ENCODE data around the gene ACOT13.
"Not testable (repeated sequence)": the region's sequence is repeated elsewhere in the genome, so short reads cannot be mapped to it uniquely, and the experiment has no call there.

The ACOT13 gene

DNA sequence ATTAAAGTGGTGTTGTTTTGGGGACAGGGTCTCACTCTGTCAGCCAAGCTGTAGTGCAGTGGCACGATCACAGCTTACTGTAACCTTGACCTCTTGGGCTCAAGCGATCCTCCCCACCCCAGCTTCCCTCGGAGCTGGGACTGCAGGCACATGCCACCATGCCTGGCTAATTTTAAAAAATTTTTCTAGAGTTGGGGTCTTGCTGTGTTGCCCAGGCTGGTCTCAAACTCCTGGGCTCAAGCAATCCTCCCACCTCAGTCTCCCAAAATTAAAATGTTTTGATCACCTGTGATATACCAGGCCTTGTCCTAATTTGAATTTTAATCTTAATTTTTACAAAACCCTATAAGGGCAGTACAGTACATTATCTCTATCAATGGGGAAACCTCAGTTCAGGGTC is 25.5 kb downstream of the ACOT13 start:
- DNase-seq (ENCODE audit: low read depth): no peak

DNA sequence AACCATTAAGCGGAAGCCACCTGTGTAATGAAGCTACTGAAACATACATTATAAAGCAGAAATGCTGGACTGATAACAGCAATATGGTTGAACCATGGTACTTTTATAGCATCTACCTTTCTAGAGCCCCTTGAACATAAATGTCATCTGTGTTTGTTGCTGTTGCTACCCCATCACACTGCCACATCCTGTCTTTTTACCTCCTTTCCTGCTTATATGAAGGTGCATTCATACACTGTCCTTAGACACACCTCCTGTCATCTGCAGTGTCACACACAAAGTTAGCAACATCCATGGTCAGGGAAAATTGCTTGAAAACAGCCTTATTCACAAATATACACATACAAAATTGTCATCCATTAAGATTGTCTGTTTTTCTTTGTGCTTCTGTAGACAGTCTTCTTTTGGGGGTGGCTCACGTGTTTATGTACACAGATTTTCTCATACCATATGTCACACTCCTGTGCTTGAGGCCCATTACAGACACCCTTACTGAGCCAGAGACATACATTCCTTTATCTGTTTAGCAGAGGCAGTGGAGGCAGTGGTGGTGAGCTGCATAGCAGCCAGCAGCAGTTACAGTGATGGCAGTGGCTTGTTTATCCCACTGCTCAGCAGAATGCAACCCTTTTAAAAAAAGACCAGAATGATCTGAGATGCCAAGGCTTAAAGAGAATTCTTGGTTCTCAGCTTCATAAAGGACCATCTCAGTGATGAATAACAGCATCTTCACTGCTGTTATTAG is 26.1 kb downstream of the ACOT13 start:
- DNase-seq (ENCODE audit: low read depth): no peak

- no peak for DNase-seq (ENCODE audit: low read depth)
Observed at GRCh38 chr6:24694198-24694597, 27.3 kb downstream of the ACOT13 start.

DNA sequence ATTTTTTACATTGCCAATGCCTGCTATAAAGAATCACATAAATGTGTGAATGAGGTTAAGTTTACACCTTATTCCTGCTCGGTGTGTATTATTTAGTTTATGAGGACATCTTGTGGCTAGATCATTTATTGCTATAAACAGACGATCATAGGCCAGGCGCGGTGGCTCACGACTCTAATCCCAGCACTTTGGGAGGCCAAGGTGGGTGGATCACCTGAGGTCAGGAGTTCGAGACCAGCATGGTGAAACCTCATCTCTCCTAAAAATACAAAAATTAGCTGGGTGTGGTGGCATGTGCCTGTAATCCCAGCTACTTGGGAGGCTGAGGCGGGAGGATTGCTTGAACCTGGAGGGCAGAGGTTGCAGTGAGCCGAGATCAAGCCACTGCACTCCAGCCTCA is 28.8 kb downstream of the ACOT13 start:
- DNase-seq (ENCODE audit: low read depth): not testable (repeated sequence)

GRCh38 chr6:24696097-24696496 is 29.2 kb downstream of the ACOT13 start:
- no peak for DNase-seq (ENCODE audit: low read depth)

- DNase-seq (ENCODE audit: low read depth): no peak
Observed at GRCh38 chr6:24699521-24700359, 32.9 kb downstream of the ACOT13 start.

- no peak for DNase-seq (ENCODE audit: low read depth)
Observed at GRCh38 chr6:24702720-24703282, 35.9 kb downstream of the ACOT13 start.

DNA sequence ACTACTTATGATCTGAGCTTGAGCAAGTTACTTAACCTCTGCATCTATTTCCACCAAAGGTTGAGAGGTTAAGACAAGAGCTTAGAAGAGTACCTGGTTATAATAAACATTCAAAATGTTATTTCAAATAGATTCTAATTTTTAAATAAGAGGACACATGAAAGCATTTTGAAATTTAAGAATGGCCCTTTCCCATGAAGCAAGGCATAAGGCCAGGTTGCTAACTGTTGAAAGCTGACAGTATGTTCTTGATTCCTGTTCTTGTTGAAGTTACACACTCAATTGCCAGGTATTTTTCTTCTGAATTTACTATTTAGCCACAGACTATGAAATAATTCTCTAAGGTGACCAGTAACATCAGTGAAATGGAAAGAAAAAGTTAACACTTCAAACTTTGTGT is 37.6 kb downstream of the ACOT13 start:
- no peak for DNase-seq (ENCODE audit: low read depth)

GRCh38 chr6:24708612-24709011 is 41.7 kb downstream of the ACOT13 start:
- DNase-seq (ENCODE audit: low read depth): no peak

DNA sequence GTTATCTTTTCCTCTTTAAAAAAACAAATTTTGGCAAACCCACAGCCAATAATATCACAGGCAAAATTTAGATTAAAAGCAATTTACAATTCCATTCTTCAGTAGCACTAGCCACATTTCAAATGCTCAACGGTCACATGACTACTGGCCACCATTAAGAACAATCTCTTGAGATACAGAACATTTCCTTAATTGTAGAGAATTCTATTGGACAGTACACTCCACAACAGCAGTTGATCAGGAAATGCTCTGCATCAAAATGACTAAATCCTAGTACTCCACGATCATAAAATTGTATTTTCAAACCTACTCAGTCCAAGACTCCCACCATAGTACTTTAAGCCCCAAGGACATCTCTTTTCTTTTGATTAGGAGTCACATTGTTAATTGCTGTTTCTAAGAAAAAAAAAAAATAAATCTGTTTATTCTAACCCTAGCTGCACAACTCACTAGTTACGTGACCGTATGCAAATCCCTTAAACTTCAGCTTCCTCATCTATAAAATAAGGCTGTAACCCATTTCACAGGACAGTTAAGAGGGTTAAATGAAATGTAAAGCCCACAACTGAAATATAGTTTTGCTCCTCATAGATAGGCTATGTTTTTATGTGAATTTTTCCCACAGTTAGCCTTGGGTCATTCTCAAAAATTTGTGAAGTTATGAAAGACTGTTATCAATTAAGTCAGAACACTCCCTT is 42.3 kb downstream of the ACOT13 start:
- DNase-seq (ENCODE audit: low read depth): no peak

- no peak for DNase-seq (ENCODE audit: low read depth)
Observed at GRCh38 chr6:24710519-24711303, 43.8 kb downstream of the ACOT13 start.

- not testable (repeated sequence) for DNase-seq (ENCODE audit: low read depth)
Observed at GRCh38 chr6:24716602-24717148, 49.8 kb downstream of the ACOT13 start.

- no peak for DNase-seq (ENCODE audit: low read depth)
Observed at GRCh38 chr6:24718449-24719124, 51.7 kb downstream of the ACOT13 start.

GRCh38 chr6:24719125-24719971 is 52.5 kb downstream of the ACOT13 start, which contains the start of gene C6orf62:
C6orf62 (minus strand) TSS chr6:24719154; CDS start chr6:24718668, 486 bp downstream.
- DNase-seq (ENCODE audit: low read depth): peak; percentile 47

- peak; percentile 77 for DNase-seq (ENCODE audit: low read depth)
Observed at GRCh38 chr6:24720131-24720603, 53.3 kb downstream of the ACOT13 start.

DNA sequence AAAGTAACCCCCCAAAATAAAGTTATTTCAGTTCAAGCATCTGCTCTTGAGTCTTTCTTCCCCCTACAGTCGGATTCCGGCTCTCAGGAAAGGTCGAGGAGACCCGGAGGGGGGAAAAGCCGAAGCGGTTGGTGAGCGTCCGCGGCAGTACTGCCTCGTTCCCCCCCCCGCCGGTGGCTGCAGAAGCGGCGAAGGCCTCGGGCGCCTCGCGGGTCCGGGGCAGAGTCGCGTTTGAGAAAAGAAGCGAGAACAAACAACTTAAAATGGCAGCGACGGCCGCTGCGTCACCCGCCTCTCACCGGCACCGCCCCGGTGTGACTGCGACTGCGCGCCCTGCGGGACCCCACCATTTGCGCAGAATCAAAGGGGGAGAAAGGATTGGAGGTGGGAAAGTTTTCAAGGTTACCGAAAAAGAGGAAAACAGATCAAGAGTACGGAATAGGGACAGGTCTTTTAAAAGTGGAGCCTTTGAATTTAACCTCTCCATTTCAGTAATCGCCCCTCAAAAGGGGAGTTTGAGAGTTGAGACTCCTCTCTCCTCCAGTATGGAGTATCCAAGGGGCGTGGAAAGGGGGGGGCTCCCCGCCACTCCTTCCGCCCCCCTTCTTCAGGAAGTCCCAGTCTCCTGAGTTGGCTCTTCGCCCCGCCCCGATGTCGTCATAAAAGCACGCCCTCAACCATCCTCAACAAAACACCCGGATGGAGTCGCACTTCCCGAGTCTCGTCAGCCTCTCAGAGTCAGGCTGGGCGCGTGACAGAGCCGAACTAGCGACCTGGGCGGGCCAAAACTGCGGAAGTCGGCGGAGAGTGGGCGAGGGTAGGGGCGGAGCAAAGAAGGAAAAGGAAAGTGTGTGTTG is 54.0 kb downstream of the ACOT13 start:
- DNase-seq (ENCODE audit: low read depth): peak; percentile 99

- no peak for DNase-seq (ENCODE audit: low read depth)
Observed at GRCh38 chr6:24721461-24722215, 54.8 kb downstream of the ACOT13 start.

DNA sequence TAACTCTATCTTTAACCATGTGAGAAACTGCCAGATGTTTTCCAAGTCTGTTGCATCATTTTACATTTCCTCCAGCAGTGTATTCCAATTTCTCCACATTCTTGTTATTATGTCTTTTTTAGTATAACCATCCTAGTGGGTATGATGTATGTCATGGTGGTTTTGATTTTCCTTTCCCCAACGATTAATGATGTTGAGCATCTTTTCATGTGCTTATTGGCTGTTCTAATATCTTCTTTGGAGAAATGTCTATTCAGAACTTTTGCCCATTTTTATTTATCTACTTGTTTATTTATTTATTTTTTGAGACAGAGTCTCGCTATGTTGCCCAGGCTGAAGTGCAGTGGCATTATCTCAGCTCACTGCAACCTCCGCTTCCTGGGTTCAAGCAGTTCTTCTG is 56.4 kb downstream of the ACOT13 start:
- no peak for DNase-seq (ENCODE audit: low read depth)

All from activated T-helper 9 cell treated with anti-CD3 and anti-CD28 coated beads, Interleukin-2, amount 50 U/mL, for 16 hours (primary cell).